AG04449 (cell line): ENCODE data around the gene CSRNP3.

ENCODE experiments used
- CTCF ChIA-PET: fragments of 350-600 bp; formaldehyde crosslinking; extraction: SDS; loops from one replicate; lab custom pipeline; 2021; ENCODE audit warnings: antibody characterized with exemption; lab: Yijun Ruan, JAX
- POLR2A ChIA-PET: fragments of 400-600, 350-600 bp; formaldehyde crosslinking; extraction: SDS; loops from one replicate; lab custom pipeline; 2020; ENCODE audit warnings: antibody characterized with exemption, inconsistent platforms; lab: Yijun Ruan, JAX
- DNase-seq: peaks from one replicate; pipeline ENCODE4 v3.0.0-alpha.2; 2010; ENCODE audit warnings: low read depth, low spot score
- H3K4me3 ChIP-seq: 2 replicates; pipeline ENCODE4 v1.5.1; 2011; ENCODE audit warnings: low read depth, mild to moderate bottlenecking, control low read depth, low read length
- TF ChIP-seq, protein P1 (sequence below): IDR thresholded peaks from one replicate; pipeline ENCODE4 v1.5.1; 2011; ENCODE audit warnings: mild to moderate bottlenecking, moderate library complexity, low read length, control low read depth, inconsistent platforms; ENCODE audit not compliant: insufficient read depth; ENCODE audit errors: missing control alignments

Gene CSRNP3

DNA sequence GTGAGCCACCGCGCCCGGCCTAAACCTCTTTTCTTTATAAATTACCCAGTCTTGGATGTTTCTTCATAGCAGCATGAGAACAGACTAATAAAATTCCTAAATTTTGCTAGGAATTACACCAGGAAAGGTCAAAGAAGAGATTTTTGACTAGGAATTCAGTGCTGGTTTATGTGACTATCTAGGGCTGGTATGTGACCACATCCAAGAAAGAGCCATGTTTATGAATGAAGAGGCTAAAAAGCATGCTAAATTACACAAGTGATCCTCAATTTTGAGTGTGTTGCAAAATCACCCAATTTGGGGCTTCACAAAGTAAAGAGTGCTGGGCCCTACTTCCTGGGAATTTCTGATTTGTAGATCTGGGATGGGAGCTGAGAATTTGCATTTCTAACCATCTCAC, 123.6 kb downstream of the CSRNP3 start:
- TF ChIP-seq, protein P1, sequence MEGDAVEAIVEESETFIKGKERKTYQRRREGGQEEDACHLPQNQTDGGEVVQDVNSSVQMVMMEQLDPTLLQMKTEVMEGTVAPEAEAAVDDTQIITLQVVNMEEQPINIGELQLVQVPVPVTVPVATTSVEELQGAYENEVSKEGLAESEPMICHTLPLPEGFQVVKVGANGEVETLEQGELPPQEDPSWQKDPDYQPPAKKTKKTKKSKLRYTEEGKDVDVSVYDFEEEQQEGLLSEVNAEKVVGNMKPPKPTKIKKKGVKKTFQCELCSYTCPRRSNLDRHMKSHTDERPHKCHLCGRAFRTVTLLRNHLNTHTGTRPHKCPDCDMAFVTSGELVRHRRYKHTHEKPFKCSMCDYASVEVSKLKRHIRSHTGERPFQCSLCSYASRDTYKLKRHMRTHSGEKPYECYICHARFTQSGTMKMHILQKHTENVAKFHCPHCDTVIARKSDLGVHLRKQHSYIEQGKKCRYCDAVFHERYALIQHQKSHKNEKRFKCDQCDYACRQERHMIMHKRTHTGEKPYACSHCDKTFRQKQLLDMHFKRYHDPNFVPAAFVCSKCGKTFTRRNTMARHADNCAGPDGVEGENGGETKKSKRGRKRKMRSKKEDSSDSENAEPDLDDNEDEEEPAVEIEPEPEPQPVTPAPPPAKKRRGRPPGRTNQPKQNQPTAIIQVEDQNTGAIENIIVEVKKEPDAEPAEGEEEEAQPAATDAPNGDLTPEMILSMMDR = no peak

DNA sequence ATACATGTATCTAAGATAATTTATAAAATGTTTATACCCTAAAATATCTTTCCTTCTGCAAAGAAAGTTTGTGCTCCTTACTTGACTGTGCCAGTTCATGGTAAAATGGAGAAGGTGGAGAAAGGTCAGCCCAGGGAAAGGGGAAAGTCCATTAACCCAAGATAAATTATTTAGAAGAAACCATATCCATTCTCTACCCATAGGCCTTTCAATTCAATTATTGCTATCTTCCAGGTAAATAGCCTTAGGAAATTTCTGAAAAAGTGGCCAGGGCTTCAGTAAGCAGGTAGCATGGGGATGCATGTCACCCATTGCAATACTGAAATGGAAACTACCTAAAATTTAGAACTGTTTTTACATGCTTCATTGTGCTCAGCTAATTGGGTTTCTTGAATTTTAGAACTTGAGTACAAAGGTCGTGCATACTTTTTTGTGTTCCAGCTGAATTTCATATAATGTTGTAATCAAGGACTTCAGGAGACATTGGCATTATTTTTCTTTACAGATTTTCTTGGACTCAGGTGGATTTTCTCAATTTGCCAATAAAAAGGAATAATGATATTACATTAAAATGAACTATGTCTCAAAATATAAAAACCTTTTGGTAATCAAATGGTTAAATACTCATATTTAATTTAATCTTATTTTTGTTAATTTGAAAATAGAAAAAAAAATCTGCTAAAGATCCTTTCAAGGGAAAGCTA, 124.9 kb downstream of the CSRNP3 start:
- TF ChIP-seq, protein P1 = no peak
- DNase-seq = no peak
- H3K4me3 ChIP-seq = no peak overlapping the region
- ChIA-PET CTCF (no interaction called here), POLR2A (no interaction called here)

More for the DNA sequence above, 123.6 kb downstream of the CSRNP3 start:
- no peak overlapping the region for H3K4me3 ChIP-seq
- DNase-seq = no peak
- POLR2A ChIA-PET = no interaction called here
- CTCF ChIA-PET = no interaction called here

DNA sequence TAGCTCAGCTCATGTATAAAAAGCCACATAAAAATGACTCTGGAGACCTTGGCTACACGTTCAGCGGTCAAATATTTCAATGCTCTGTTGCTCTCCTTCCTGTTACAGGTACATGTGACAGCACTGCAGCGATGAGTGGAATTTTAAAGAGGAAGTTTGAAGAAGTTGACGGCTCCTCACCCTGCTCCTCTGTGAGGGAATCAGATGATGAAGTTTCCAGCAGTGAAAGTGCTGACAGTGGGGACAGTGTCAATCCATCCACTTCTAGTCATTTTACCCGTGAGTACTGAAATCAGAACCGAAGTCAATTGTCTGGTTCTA, 125.4 kb downstream of the CSRNP3 start:
- ChIA-PET CTCF (no interaction called here), POLR2A (no interaction called here)
- DNase-seq = no peak
- H3K4me3 ChIP-seq = no peak overlapping the region
- TF ChIP-seq, protein P1 = no peak

DNA sequence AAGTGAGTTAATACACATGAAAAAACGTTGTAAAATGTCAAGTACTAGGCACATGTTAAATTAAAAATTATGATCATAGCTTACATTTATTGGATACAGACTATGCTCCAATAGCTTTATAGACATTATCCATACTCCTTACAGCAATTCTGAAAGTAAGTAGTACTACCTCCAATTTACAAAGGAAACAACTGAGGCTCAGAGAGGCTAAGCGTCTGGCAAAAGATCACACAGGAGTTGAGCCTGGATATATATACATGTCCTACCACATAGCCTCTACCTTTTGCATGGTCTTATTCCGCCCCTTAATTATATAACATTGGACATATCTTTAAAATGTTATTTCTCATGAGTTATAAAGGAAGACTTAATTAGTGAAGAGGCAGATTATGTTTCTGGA, 127.3 kb downstream of the CSRNP3 start:
- H3K4me3 ChIP-seq = no peak overlapping the region

DNA sequence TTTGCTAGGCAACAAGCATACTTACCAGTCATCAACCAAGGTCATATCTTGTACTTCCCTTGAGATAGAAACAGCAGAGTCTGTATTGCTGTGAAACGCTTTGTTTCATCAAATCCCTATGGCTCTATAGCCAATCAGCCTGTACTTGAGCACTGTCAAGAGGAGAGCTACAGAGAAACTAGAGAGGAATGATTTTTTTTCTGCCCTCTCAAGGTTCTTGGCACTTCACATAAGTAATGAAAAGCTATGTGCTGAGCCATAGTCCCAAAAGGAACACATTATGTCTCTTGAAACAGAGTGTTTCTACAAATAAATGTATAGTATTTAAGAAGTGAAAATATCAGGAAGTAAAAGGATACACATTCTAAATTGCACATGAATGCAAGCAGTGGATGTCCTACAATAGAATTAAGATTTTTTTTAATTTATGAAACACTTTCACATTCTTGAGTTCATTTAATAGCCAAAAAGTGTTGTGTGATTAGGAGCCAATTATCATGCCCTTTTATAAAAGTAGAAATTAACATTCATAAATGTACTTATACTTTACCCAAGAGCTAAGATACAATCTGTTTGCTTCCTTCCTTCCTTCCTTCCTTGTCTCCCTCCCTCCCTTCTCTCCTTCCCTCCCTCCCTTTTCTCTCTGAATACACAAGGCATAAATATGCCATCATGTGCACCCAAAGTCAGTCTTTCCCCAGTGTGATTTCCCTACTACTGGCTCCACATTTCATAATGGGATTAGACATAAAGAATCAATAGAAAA, 131.8 kb downstream of the CSRNP3 start:
- DNase-seq = no peak
- H3K4me3 ChIP-seq = no peak overlapping the region
- TF ChIP-seq, protein P1 = no peak
- ChIA-PET CTCF (no interaction called here), POLR2A (no interaction called here)

More for the DNA sequence above, 127.3 kb downstream of the CSRNP3 start:
- ChIA-PET POLR2A (no interaction called here), CTCF (no interaction called here)
- TF ChIP-seq, protein P1 = no peak
- DNase-seq = no peak

DNA sequence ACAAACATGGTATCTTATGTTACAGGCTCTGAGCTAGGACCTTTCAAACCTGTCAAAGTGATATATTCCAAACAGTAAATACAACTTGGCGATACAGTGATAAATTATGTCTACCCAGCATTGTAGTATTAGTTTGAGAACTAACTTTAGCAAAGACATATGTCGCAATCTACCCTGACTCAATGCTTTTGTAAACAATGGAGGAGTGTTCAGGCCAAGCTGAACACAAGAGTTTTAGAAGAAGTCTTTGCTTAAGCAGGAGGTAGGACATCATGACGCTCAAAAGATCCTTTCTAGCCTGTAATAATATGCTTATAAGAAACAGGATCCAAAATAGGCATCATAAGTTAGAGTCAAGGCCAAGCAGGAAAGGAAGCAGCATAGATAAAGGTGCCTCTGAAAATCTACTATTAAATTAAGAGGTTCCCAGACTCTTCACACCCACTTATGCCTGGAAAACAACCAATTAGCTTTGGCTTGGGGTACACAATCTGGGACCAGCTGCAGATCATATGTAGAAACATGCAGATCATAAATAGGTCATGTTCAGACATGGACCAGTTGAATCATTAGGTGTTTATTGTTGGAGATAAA, 132.5 kb downstream of the CSRNP3 start:
- TF ChIP-seq, protein P1 = no peak
- DNase-seq = peak; percentile 1
- no peak overlapping the region for H3K4me3 ChIP-seq
- POLR2A ChIA-PET = no interaction called here
- CTCF ChIA-PET = no interaction called here
